ENCODE data around the gene SLC12A3.

SLC12A3 gene

DNA sequence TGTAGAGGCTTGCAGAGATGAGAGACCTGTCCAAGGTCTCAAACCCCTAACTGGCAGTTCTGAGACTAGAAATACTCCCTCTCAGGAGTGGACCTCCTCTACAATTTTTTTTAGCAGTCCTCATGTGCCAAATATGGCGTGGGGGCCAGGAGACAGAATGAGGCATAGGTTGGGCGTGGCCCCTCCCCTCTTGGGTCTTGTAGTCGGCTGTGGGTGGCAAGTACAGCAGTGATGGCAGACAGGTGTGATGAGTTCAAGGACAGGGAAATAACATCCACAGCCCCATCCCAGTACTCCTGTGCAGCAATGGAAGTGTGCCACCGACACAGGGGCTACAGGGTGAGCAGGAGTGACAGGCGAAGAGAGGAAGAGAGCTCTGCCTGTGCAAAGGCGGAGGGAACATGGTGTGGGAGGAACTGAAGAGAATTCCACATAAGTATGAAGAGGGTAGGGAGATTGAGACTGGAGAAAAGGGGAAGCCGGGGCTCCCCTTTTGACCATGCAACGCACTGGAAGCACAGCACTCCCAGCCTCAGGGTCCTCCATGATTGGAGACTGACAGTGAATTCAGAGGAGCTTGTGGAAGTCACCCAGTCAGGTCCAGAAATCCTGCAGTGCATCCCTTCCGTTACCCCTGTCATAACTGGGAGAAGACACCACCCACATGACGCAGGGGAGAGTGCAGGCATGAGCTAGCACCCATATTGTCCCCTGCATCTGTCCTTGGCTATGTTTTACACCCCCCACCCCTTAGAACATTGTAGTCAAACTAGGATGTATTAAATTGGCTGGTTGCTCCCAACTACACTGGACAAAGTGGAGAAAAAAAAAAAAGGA is 82.0 kb downstream of the SLC12A3 start:
- peak; percentile 19 for DNase-seq

DNA sequence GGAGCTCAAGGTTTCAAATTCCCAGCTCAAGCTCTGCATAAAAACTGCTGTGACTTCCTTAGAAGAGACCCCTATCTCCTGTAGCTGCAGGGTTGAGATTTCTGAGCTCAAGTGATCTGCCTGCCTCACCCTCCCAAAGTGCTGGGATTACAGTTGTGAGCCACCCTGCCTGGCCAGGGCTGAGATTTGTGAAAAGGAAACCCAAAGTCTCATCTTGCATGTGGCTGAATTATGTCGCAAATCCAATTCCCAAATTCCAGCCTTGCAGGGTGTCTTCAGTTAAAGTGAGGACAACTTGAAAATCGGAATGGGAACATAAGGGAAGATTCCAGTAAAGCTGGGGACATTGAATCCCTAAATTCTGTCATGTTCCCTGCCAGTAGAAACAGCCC is 82.6 kb downstream of the SLC12A3 start:
- no peak for DNase-seq

DNA sequence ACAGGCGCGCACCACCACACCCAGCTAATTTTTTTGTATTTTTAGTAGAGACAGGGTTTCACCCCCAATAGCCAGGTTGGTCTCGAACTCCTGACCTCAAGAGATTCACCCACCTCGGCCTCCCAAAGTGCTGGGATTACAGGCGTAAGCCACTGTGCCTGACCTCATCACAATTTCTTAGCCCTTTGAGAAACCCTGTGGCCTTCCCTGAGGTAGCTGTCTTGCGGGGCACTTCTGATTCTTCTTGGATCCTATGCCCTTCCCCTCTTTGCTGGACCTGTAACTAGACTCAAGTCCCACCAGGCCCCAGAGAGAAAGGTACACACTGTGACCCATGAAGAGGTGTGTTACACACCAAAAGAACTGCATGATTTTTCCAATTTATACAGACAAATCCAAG is 83.2 kb downstream of the SLC12A3 start:
- DNase-seq = no peak

GRCh38 chr16:56950051-56950450 is 85.0 kb downstream of the SLC12A3 start:
- no peak for DNase-seq

DNA sequence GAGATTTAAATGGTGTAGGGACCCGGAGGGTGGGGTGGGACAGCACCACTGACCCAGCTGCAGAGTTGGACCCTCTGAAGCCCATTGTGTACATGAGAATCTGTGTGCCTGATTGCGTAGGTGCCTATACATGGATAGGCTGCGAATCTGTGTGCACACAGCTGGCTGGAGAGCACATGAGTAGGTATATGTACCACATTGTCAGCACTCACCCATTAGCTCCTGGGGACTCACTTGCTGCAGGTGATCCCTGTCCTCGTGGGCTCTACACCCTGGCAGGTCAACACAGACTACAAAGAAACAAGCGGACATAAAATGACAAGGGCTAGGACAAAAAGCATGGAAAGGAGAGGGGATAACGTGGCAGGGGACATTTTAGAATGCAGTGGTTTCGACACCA is 85.4 kb downstream of the SLC12A3 start:
- no peak for DNase-seq

GRCh38 chr16:56950881-56951771 is 86.1 kb downstream of the SLC12A3 start:
- peak; percentile 81 for DNase-seq

DNA sequence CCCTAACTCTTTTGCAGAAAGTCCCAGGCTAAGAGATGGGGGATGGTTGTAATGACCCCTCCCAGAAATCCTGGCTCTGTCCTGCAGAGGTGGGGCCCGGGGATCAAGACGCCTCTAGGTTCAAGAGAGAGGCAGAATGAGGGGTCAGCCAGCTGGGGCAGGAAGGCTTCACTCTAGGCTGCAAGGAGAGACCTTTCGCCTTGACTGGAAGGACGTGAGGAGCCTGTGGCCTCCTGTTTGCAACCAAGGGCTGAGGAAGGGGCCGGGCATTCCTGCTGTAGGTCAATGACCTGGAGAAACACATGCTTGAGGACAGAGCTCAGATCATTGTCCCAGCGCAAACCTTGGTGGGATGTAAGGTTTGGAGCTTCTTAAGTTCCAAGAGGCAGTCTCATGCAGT is 88.0 kb downstream of the SLC12A3 start:
- no peak for DNase-seq

DNA sequence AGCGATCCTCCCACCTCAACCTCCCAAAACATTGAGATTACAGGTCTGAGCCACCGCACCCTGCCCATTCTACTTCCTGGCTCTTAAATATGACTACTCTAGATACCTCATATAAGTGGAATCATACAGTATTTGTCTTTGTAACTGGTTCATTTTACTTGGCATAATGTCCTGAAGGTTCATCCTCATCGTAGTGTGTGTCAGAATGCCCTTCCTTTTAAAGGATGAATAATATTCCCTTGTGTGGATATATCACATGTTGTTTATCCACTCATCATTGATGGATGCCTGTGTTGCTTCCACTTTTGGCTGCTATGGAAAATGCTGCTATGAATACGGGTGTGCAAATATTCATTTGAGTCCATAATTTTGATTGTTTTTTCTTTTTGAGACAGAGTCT is 91.1 kb downstream of the SLC12A3 start:
- DNase-seq = no peak

- peak; percentile 47 for DNase-seq
Measured at GRCh38 chr16:56956756-56957155, 91.7 kb downstream of the SLC12A3 start.

DNA sequence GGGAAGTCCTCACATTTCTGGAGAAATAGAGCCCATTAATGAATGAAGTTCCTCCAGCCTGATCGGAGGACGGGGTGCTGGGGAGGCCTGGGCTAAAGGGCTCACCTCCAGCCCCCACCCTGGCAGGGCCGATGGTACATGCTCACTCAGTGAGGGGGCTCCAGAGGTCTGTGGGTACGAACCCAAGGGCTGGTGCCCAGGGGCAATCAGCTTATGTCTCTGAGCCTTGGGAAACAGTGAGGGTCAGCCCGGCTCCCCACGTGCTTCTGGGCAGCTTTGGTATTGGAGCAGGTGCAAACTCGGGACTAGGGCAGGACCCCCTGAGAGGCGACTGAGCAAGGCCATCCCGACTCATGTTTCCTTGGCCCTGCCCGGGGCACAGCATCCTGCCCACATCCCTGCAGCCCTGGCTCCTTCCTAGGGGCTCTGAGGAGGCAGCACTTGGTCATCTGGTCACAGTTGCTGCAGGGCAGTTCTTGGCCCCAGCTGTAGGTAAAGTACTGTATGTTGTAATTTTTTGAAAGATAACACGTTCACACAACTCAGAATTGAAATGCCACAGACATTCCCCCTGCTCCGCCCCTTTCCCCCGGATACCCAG is 95.8 kb downstream of the SLC12A3 start:
- DNase-seq = no peak

DNA sequence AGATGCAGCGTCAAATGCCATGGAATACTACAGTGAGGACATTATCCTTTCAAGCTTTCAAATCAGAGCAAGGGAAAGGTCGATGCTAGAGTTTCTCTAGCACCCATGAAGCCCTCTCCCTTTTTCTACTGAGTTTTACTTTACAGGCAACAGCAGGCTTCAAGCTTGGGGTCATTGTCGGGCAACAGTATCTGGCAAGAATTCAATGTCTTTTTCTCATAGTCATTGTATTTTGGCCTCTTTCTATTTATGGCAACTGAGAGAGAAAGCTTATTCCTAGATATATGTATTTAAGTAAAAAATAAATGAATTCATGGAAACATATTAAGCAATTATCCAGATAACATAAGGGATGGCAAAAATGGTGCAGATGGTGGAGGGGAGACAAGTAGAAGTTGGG is 96.4 kb downstream of the SLC12A3 start:
- no peak for DNase-seq

DNA sequence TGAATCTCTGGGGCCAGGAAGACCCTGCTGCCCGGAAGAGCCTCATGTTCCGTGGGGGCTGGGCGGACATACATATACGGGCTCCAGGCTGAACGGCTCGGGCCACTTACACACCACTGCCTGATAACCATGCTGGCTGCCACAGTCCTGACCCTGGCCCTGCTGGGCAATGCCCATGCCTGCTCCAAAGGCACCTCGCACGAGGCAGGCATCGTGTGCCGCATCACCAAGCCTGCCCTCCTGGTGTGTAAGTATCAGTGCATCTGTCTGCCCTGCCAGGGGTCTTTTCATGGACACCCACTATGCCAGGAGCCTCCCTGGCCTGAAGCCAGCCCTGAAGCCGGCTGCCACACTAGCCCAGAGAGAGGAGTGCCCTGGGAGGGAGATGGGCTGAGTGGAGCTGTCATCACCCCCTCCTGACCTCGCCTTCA is 96.9 kb downstream of the SLC12A3 start, which contains the start of gene CETP:
Gene CETP (plus strand): TSS at position 100 of the 431 bp plus-strand sequence. CDS start 30 bp downstream, at position 130.
- no peak for DNase-seq

- peak; percentile 98 for DNase-seq
Measured at GRCh38 chr16:56964243-56965148, 99.5 kb downstream of the SLC12A3 start.

Data from activated CD4-positive, alpha-beta T cell treated with anti-CD3 and anti-CD28 coated beads for 48 hours (primary cell).